HL-60 (cell line): ENCODE data around the gene PIP5K1B.

ENCODE experiments used
- DNase-seq, 2 experiments: peaks; one replicate each; pipeline ENCODE4 v3.0.0-alpha.2; 2010 to 2020; ENCODE audit warnings: low read depth in 1 of 2, low spot score in 1 of 2
- H3K27ac ChIP-seq: fragments of 250-450 bp; sonication (Bioruptor Pico); replicated peaks from 2 replicates; pipeline ENCODE4 v1.5.1; 2020; ENCODE audit warnings: mild to moderate bottlenecking, moderate library complexity
- H3K27me3 ChIP-seq: fragments of 250-450 bp; sonication (Bioruptor Pico); 2 replicates; pipeline ENCODE4 v1.5.1; 2021; ENCODE audit warnings: mild to moderate bottlenecking, moderate library complexity; ENCODE audit not compliant: insufficient read depth, poor library complexity, severe bottlenecking
- H3K4me3 ChIP-seq: replicated peaks from 2 replicates; pipeline ENCODE4 v1.5.1; 2011; ENCODE audit warnings: mild to moderate bottlenecking, control low read depth, low read length; ENCODE audit not compliant: insufficient read depth
- CTCF ChIP-seq: IDR thresholded peaks from one replicate; pipeline ENCODE4 v1.5.1; 2011; ENCODE audit warnings: low read length, control low read depth, inconsistent platforms; ENCODE audit not compliant: insufficient read depth
- GABPA ChIP-seq: IDR thresholded peaks from 2 replicates; pipeline ENCODE4 v1.6.1; 2012; ENCODE audit warnings: low read depth
- POLR2AphosphoS5 ChIP-seq: IDR thresholded peaks from 2 replicates; pipeline ENCODE4 v1.6.1; 2012; ENCODE audit warnings: low read depth
- REST ChIP-seq: IDR thresholded peaks from 2 replicates; pipeline ENCODE4 v1.6.1; 2012; ENCODE audit warnings: low read depth; ENCODE audit not compliant: insufficient replicate concordance
- SPI1 ChIP-seq: IDR thresholded peaks from 2 replicates; pipeline ENCODE4 v1.6.1; 2012; ENCODE audit warnings: low read depth, mild to moderate bottlenecking, borderline replicate concordance

Gene PIP5K1B

GRCh38 chr9:68683433-68683832, 21.6 kb upstream of the PIP5K1B start:
- Histone ChIP-seq H3K27me3 (no peaks in the 10 kb centered on the region), H3K4me3 (no peak overlapping the region), H3K27ac (no peak overlapping the region)
- TF ChIP-seq SPI1 = peak; percentile 61; the same call in 1 of the 2 replicates
- TF ChIP-seq POLR2AphosphoS5 = no peak
- DNase-seq = no peak

- H3K4me3 ChIP-seq = no peak overlapping the region
- TF ChIP-seq SPI1 (no peak), REST (no peak), POLR2AphosphoS5 (no peak), GABPA (no peak), CTCF (no peak)
- no peak overlapping the region for H3K27ac ChIP-seq
- H3K27me3 ChIP-seq = no peaks in the 10 kb centered on the region
- DNase-seq = no peak
Observed at GRCh38 chr9:68685213-68685612, 19.8 kb upstream of the PIP5K1B start.

GRCh38 chr9:68685770-68686169, 19.3 kb upstream of the PIP5K1B start:
- no peaks in the 10 kb centered on the region for H3K27me3 ChIP-seq
- H3K27ac ChIP-seq = no peak overlapping the region
- TF ChIP-seq GABPA (no peak), POLR2AphosphoS5 (no peak), REST (no peak), CTCF (no peak), SPI1 (no peak)
- no peak overlapping the region for H3K4me3 ChIP-seq
- DNase-seq = peak; percentile 21 to 56

GRCh38 chr9:68690088-68690487, 15.0 kb upstream of the PIP5K1B start:
- no peak overlapping the region for H3K4me3 ChIP-seq
- no peaks in the 10 kb centered on the region for H3K27me3 ChIP-seq
- no peak for DNase-seq
- H3K27ac ChIP-seq = no peak overlapping the region
- TF ChIP-seq SPI1 (no peak), REST (no peak), CTCF (no peak), POLR2AphosphoS5 (no peak)
